Activated B cell treated with CpG ODN at 0.5 μM for 24 hours (primary cell): ENCODE measurements around the gene CACNA1E. TPM values are rescaled to one million over a fixed set of nuclear protein-coding genes. Genes with fewer than 3 reads are reported as not detected.

Experiments used
- ATAC-seq: fragments of 200-7000 bp; cut with Tn5 transposase; one replicate; pipeline ENCODE4 v1.10.0; 2021; ENCODE audit warnings: low read depth, mild to moderate bottlenecking, moderate library complexity
- CTCF ChIA-PET: fragments of 350-600 bp; sonication (Branson Sonifier 250); formaldehyde crosslinking; loops from one replicate; lab custom pipeline; 2021; ENCODE audit warnings: antibody characterized with exemption; lab: Charles Lee
- POLR2A ChIA-PET: fragments of 350-600 bp; sonication (Branson Sonifier 250); formaldehyde crosslinking; loops from one replicate; lab custom pipeline; 2021; ENCODE audit warnings: antibody characterized with exemption; lab: Charles Lee
- DNase-seq: peaks from one replicate; pipeline ENCODE4 v3.0.0; 2022
- H3K27ac Mint-ChIP-seq: one replicate; pipeline ENCODE4 v1.8.0; 2020; ENCODE audit warnings: mixed read lengths
- H3K27me3 Mint-ChIP-seq: one replicate; pipeline ENCODE4 v1.8.0; 2021; ENCODE audit warnings: mixed read lengths
- H3K36me3 Mint-ChIP-seq: one replicate; pipeline ENCODE4 v1.8.0; 2021; ENCODE audit warnings: low read depth, mixed read lengths
- H3K4me1 Mint-ChIP-seq: one replicate; pipeline ENCODE4 v1.8.0; 2021; ENCODE audit warnings: mixed read lengths
- H3K4me3 Mint-ChIP-seq: one replicate; pipeline ENCODE4 v1.8.0; 2020; ENCODE audit warnings: mild to moderate bottlenecking, mixed read lengths
- H3K9me3 Mint-ChIP-seq: one replicate; pipeline ENCODE4 v1.8.0; 2020; ENCODE audit warnings: mixed read lengths
- intact Hi-C: fragments of 100-400 bp; cut with micrococcal nuclease; formaldehyde crosslinking; loops from one replicate; pipeline ENCODE4 v1.15.1; 2024
- total RNA-seq: library from RNA; stranded (reverse); gene quantifications from 2 replicates; pipeline ENCODE4 v1.2.3, GENCODE V29; 2022
- TF ChIP-seq, protein P1 (sequence below): fragments of 200-600 bp; IDR thresholded peaks from one replicate; pipeline ENCODE4 v1.8.0; 2022; ENCODE audit warnings: antibody characterized with exemption, mild to moderate bottlenecking

The CACNA1E gene
- total RNA-seq, 1 donor from 2014 or later: 0.91 TPM

DNA sequence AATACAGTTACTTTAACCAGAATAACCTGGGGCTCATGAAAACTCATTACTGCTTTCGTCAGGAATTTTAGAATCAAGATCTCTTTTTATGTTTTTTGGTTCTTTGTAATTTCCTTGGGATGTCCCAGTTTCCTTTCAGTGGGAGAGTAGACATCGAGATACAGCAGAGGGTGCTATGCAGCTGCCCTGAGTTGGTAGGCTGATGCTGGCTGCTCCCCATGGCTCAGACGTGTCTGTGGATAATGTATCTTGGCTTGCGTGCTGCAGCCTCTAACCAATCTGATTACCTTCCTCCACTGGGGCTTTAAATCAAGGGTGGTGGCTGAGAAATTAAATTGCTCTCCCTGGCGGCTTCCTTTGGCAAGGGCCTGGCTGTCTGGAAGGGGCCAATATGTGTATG lies 253.7 kb downstream of the CACNA1E start:
- POLR2A ChIA-PET: no interaction called here
- intact Hi-C loops: no loop called here
- Mint-ChIP-seq H3K4me3 (no peak overlapping the region), H3K27me3 (no peaks in the 10 kb centered on the region), H3K4me1 (no peaks in the 10 kb centered on the region), H3K27ac (no peak overlapping the region), H3K36me3 (no peaks in the 10 kb centered on the region), H3K9me3 (no peaks in the 10 kb centered on the region)
- DNase-seq (no peak), ATAC-seq (no peak)
- CTCF ChIA-PET: no interaction called here
- TF ChIP-seq, protein P1, sequence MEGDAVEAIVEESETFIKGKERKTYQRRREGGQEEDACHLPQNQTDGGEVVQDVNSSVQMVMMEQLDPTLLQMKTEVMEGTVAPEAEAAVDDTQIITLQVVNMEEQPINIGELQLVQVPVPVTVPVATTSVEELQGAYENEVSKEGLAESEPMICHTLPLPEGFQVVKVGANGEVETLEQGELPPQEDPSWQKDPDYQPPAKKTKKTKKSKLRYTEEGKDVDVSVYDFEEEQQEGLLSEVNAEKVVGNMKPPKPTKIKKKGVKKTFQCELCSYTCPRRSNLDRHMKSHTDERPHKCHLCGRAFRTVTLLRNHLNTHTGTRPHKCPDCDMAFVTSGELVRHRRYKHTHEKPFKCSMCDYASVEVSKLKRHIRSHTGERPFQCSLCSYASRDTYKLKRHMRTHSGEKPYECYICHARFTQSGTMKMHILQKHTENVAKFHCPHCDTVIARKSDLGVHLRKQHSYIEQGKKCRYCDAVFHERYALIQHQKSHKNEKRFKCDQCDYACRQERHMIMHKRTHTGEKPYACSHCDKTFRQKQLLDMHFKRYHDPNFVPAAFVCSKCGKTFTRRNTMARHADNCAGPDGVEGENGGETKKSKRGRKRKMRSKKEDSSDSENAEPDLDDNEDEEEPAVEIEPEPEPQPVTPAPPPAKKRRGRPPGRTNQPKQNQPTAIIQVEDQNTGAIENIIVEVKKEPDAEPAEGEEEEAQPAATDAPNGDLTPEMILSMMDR: no peak

DNA sequence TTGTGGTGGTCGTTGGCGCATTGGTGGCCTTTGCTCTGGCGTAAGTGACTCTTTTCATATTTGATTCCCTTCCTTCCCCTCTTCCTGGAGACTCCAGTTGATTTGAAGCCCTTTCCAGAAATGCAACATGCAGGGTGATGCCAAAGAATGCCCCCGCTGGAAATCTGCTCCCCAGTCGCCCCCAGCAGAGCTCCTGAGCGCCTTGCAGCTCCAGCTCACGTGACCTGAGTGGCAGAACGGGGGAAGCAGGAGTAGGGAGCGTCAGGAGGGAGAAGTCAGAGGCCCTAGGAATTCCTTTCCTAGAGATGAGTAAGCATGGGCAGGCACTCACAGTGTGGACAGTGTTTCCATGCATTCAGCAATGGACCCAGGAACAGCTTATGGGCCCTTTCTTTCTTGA lies 255.9 kb downstream of the CACNA1E start:
- H3K9me3 Mint-ChIP-seq: no peaks in the 10 kb centered on the region

GRCh38 chr1:181742426-181742825 lies 259.1 kb downstream of the CACNA1E start:
- TF ChIP-seq, protein P1: no peak
- Mint-ChIP-seq H3K27ac (no peak overlapping the region), H3K4me3 (no peak overlapping the region), H3K27me3 (no peaks in the 10 kb centered on the region), H3K9me3 (no peaks in the 10 kb centered on the region), H3K36me3 (no peaks in the 10 kb centered on the region), H3K4me1 (no peaks in the 10 kb centered on the region)
- ChIA-PET CTCF (no interaction called here), POLR2A (no interaction called here)
- DNase-seq (no peak), ATAC-seq (no peak)
- intact Hi-C loops: no loop called here

More for the DNA sequence above, 255.9 kb downstream of the CACNA1E start:
- ChIA-PET CTCF (no interaction called here), POLR2A (no interaction called here)
- Mint-ChIP-seq H3K27me3 (no peaks in the 10 kb centered on the region), H3K4me3 (no peak overlapping the region), H3K4me1 (no peaks in the 10 kb centered on the region), H3K27ac (no peak overlapping the region), H3K36me3 (no peaks in the 10 kb centered on the region)
- intact Hi-C loops: no loop called here
- TF ChIP-seq, protein P1: no peak
- no peak for ATAC-seq
- DNase-seq: no peak

DNA sequence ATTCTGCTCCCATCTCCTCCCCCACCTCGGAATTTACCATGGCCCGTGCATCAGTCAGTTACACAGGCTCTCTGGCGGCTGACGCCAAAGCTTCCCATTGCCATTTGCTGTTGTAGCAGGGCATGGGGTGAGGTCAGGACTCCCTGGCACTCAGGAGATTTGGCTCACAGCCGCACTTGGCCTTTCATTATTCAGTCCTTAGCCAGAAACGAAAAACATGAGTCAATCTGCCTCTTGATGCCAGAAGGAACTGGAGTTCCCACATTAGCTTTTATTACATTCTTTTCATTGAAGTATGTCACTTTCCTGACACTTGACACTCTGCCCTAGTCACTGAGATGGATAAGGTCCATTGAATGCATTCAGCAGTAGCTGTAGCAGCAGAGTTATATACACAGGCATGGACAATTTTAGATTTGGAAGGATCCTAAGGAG lies 260.6 kb downstream of the CACNA1E start:
- no peak for ATAC-seq
- ChIA-PET POLR2A (no interaction called here), CTCF (no interaction called here)
- no peaks in the 10 kb centered on the region for H3K36me3 Mint-ChIP-seq
- no peaks in the 10 kb centered on the region for H3K27me3 Mint-ChIP-seq
- no peak overlapping the region for H3K4me3 Mint-ChIP-seq
- no peaks in the 10 kb centered on the region for H3K9me3 Mint-ChIP-seq
- intact Hi-C loops: no loop called here
- no peak for DNase-seq
- H3K4me1 Mint-ChIP-seq: no peaks in the 10 kb centered on the region
- TF ChIP-seq, protein P1: no peak
- H3K27ac Mint-ChIP-seq: no peak overlapping the region

GRCh38 chr1:181746224-181746623 lies 262.9 kb downstream of the CACNA1E start:
- TF ChIP-seq, protein P1: no peak
- no peaks in the 10 kb centered on the region for H3K4me1 Mint-ChIP-seq
- POLR2A ChIA-PET: no interaction called here
- intact Hi-C loops: no loop called here
- H3K36me3 Mint-ChIP-seq: no peaks in the 10 kb centered on the region
- CTCF ChIA-PET: no interaction called here
- H3K27me3 Mint-ChIP-seq: no peaks in the 10 kb centered on the region
- no peak for DNase-seq
- H3K9me3 Mint-ChIP-seq: no peaks in the 10 kb centered on the region
- no peak for ATAC-seq
- no peak overlapping the region for H3K4me3 Mint-ChIP-seq
- H3K27ac Mint-ChIP-seq: no peak overlapping the region
